KMS-11 (cell line): ENCODE measurements around the gene KLF7.

Experiments
- H2AFZ ChIP-seq: fragments of 200-600 bp; sonication (generic); 2 replicates; pipeline ENCODE4 v1.6.1; 2016; ENCODE audit warnings: antibody characterized with exemption, mixed run types, low read depth
- H3K27ac ChIP-seq: fragments of 200-600 bp; sonication (generic); 2 replicates; pipeline ENCODE4 v1.6.1; 2016; ENCODE audit warnings: mild to moderate bottlenecking, mixed run types
- H3K27me3 ChIP-seq: fragments of 200-600 bp; sonication (generic); 2 replicates; pipeline ENCODE4 v1.6.1; 2017; ENCODE audit warnings: mild to moderate bottlenecking, low read depth, mixed run types, moderate library complexity; ENCODE audit not compliant: insufficient read depth
- H3K36me3 ChIP-seq: fragments of 200-600 bp; sonication (generic); 2 replicates; pipeline ENCODE4 v1.6.1; 2017; ENCODE audit warnings: mild to moderate bottlenecking, mixed run types; ENCODE audit not compliant: insufficient read depth
- H3K4me1 ChIP-seq: fragments of 200-600 bp; sonication (generic); 2 replicates; pipeline ENCODE4 v1.6.1; 2016; ENCODE audit warnings: mild to moderate bottlenecking, low read depth, mixed run types; ENCODE audit not compliant: poor library complexity, severe bottlenecking
- H3K4me2 ChIP-seq: fragments of 200-600 bp; sonication (generic); 2 replicates; pipeline ENCODE4 v1.7.0; 2016; ENCODE audit warnings: mild to moderate bottlenecking, mixed run types
- H3K4me3 ChIP-seq: fragments of 200-600 bp; sonication (generic); IDR thresholded peaks from 2 replicates; pipeline ENCODE4 v1.6.1; 2017; ENCODE audit warnings: low read depth, low read length, mixed read lengths; ENCODE audit not compliant: insufficient read depth
- H3K79me2 ChIP-seq: fragments of 200-600 bp; sonication (generic); 2 replicates; pipeline ENCODE4 v1.6.1; 2016; ENCODE audit warnings: low read depth, mixed run types; ENCODE audit not compliant: insufficient read depth
- H3K9ac ChIP-seq: fragments of 200-600 bp; sonication (generic); 2 replicates; pipeline ENCODE4 v1.6.1; 2016; ENCODE audit warnings: mild to moderate bottlenecking, mixed run types
- H4K20me1 ChIP-seq: fragments of 200-600 bp; sonication (generic); 2 replicates; pipeline ENCODE4 v1.6.1; 2016; ENCODE audit warnings: mild to moderate bottlenecking, mixed run types; ENCODE audit not compliant: insufficient read depth
- TF ChIP-seq, protein P1 (sequence below): fragments of 200-600 bp; sonication (generic); conservative IDR thresholded peaks from 2 replicates; pipeline ENCODE4 v1.6.1; 2017; ENCODE audit warnings: low read depth, mild to moderate bottlenecking, antibody characterized with exemption, low read length, moderate library complexity, mixed read lengths

The KLF7 gene

DNA sequence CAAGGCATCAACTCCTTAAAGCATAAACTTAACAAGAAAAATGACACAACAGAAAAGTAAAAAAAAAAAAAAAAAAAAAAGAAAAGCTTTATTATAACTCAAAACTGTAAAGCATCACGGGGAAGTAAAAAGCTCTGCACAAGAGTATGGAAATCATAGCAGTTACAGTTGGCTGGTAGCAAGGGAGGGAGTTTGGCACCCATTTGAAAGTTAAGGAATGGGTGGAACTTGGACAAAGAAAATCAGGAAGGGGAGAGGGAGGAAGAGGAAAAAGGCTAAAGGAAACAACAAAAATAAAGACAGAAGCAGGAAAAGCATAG, 8.6 kb downstream of the KLF7 start:
- no peak overlapping the region for H2AFZ ChIP-seq
- no peak overlapping the region for H3K27ac ChIP-seq
- H3K27me3 ChIP-seq = no peaks in the 10 kb centered on the region
- H4K20me1 ChIP-seq = no peaks in the 10 kb centered on the region
- no peak overlapping the region for H3K4me3 ChIP-seq
- no peak overlapping the region for H3K9ac ChIP-seq
- no peaks in the 10 kb centered on the region for H3K36me3 ChIP-seq
- H3K4me1 ChIP-seq = peaks cover 39% of the 10 kb centered on the region
- peaks cover 57% of the 10 kb centered on the region for H3K79me2 ChIP-seq
- TF ChIP-seq, protein P1, sequence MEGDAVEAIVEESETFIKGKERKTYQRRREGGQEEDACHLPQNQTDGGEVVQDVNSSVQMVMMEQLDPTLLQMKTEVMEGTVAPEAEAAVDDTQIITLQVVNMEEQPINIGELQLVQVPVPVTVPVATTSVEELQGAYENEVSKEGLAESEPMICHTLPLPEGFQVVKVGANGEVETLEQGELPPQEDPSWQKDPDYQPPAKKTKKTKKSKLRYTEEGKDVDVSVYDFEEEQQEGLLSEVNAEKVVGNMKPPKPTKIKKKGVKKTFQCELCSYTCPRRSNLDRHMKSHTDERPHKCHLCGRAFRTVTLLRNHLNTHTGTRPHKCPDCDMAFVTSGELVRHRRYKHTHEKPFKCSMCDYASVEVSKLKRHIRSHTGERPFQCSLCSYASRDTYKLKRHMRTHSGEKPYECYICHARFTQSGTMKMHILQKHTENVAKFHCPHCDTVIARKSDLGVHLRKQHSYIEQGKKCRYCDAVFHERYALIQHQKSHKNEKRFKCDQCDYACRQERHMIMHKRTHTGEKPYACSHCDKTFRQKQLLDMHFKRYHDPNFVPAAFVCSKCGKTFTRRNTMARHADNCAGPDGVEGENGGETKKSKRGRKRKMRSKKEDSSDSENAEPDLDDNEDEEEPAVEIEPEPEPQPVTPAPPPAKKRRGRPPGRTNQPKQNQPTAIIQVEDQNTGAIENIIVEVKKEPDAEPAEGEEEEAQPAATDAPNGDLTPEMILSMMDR = no peak
- no peak overlapping the region for H3K4me2 ChIP-seq

DNA sequence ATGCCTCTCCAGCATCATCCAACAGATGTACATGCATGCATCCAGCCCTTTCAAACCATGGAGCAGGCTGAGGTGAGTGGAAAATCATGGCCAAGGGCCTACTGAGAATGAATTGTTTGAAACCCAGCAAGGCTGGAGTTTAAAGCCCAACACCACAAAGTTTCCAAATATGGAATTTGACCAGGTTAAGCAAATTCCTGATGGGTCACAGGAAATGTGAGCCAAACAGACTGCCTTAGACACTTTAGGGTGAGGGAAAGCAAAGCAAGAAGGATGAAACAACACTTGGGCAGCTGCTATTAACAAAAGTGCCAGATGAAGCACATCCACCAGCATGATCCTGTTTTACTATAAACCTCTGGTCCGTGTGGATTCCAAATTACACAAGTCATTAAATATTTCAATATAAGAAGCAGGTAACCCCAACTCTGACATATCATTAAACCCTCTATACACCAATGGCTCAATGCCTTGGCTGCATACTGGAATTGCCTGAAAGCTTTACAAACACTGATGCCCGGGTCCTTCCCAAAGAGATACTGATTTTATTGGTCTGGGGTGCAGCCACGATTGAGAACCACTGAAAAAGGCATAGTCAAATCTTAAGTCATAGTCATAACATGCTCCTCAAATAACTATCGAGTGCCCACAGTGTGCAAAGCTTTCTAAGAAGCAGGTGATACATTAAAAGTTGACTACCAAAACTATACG, 9.1 kb downstream of the KLF7 start:
- Histone ChIP-seq H3K79me2 (peaks cover 63% of the 10 kb centered on the region), H3K36me3 (no peaks in the 10 kb centered on the region), H3K4me2 (no peak overlapping the region), H3K4me3 (no peak overlapping the region), H4K20me1 (no peaks in the 10 kb centered on the region), H3K4me1 (peaks cover 39% of the 10 kb centered on the region), H3K27me3 (no peaks in the 10 kb centered on the region), H3K9ac (no peak overlapping the region), H3K27ac (no peak overlapping the region), H2AFZ (no peak overlapping the region)
- TF ChIP-seq, protein P1 = no peak

GRCh38 chr2:207155516-207156444, 10.0 kb downstream of the KLF7 start:
- TF ChIP-seq, protein P1 = no peak
- Histone ChIP-seq H3K27ac (no peak overlapping the region), H3K4me1 (peaks cover 46% of the 10 kb centered on the region), H3K79me2 (peaks cover 67% of the 10 kb centered on the region), H3K9ac (no peak overlapping the region), H2AFZ (no peak overlapping the region), H4K20me1 (no peaks in the 10 kb centered on the region), H3K36me3 (no peaks in the 10 kb centered on the region), H3K4me3 (no peak overlapping the region), H3K27me3 (no peaks in the 10 kb centered on the region), H3K4me2 (no peak overlapping the region)

DNA sequence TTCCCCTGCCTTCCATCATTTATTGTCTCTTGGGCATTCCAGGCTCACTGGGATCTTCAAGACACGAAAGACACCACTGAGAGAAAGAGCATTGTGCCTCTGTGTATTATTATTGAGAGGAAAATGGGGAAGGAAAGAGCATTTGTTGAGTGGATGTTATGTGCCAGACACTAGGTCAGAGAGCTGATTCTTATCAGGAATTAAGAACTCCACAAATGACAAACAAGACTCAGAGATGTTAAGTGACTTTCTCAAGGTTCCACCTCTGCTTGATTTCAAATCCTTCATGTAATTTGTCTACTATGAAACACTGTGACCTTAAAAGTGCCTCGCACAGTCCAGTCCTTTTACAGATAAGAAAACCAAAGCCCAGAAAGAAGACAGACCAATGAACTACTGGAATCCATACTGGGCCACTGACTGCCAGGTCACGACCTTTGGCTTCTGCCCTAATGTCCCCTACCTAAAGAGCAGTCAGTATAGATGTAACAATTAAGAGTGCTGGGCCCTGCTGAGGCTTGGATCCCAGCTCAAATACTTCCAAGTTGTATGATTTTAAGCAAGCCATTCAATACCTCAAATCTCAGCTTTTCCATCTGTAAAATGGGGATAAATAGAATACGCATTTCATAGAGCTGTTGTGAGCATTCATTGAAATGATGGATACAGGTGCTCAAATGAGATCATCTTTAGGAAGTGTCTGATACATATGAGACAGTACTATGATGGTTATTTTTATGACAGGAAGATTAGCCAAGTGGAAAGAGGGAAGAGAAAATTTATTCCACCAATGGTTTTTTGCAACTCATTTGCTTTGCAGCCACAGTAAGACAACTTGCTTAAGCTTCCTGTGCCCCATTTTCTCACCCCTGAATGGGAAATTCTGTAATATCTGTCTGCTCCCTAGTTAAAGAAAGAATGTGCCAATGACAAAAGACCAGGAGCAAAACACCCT, 10.9 kb downstream of the KLF7 start:
- Histone ChIP-seq H3K27ac (no peak overlapping the region), H3K9ac (no peak overlapping the region), H3K4me2 (no peak overlapping the region), H3K4me3 (no peak overlapping the region), H3K36me3 (no peaks in the 10 kb centered on the region), H4K20me1 (no peaks in the 10 kb centered on the region), H3K4me1 (peaks cover 55% of the 10 kb centered on the region), H3K27me3 (no peaks in the 10 kb centered on the region), H3K79me2 (peaks cover 73% of the 10 kb centered on the region), H2AFZ (no peak overlapping the region)
- TF ChIP-seq, protein P1 = no peak
